ENCODE results near the gene KLHL26. TPM values are rescaled to one million over a fixed set of nuclear protein-coding genes. Genes with fewer than 3 reads are reported as not detected.
A peak's percentile ranks its signal among the peaks of the same experiment; 100 is the strongest.
"Not testable (repeated sequence)": the region's sequence is repeated elsewhere in the genome, so short reads cannot be mapped to it uniquely, and the experiment has no call there.

Gene KLHL26
- total RNA-seq, result 12.7 and 16.0 TPM in 2 replicates

- H3K9me3 Mint-ChIP-seq, result no peaks in the 10 kb centered on the region
- H3K4me1 Mint-ChIP-seq (ENCODE audit: low read depth), result peaks cover 22% of the 10 kb centered on the region
- peak within 1 kb of the TSS; percentile 61 for H3K27ac Mint-ChIP-seq
- H3K4me3 Mint-ChIP-seq, result peak within 1 kb of the TSS; percentile 80
- intact Hi-C loops (cut with micrococcal nuclease), result loop anchor here (1.0 to 5.0 kb wide), 16 partner anchors 46 to 683 kb away; partner anchors contain the start of genes BORCS8, COPE, CRTC1 and DDX49
- peaks cover 2% of the 10 kb centered on the region for H3K36me3 Mint-ChIP-seq (ENCODE audit: low read depth)
- peaks cover 5% of the 10 kb centered on the region for H3K27me3 Mint-ChIP-seq (ENCODE audit: insufficient read depth)
- no peak for DNase-seq (ENCODE audit: low spot score)
These were observed at the start of gene KLHL26 for GRCh38 chr19:18636969-18637629. TSS of gene KLHL26 (plus strand) at chr19:18637028. CDS start at chr19:18637055, 27 bp downstream.

- H3K36me3 Mint-ChIP-seq (ENCODE audit: low read depth), result peaks cover 18% of the 10 kb centered on the region
- no peaks in the 10 kb centered on the region for H3K9me3 Mint-ChIP-seq
- peak overlapping the region; percentile 90 for H3K4me3 Mint-ChIP-seq
- intact Hi-C loops (cut with micrococcal nuclease), result loop anchor here (5.0 kb wide), 3 partner anchors 95 to 245 kb away; partner anchors contain the start of genes CRTC1 and UPF1
- DNase-seq (ENCODE audit: low spot score), result no peak
- H3K27ac Mint-ChIP-seq, result peak overlapping the region; percentile 90
- H3K27me3 Mint-ChIP-seq (ENCODE audit: insufficient read depth), result no peaks in the 10 kb centered on the region
- H3K4me1 Mint-ChIP-seq (ENCODE audit: low read depth), result peaks cover 43% of the 10 kb centered on the region
These were observed 49.3 kb upstream of the KLHL26 start for GRCh38 chr19:18587561-18587960.

GRCh38 chr19:18587962-18588610 lies 48.7 kb upstream of the KLHL26 start:
- H3K9me3 Mint-ChIP-seq, result no peaks in the 10 kb centered on the region
- no peaks in the 10 kb centered on the region for H3K27me3 Mint-ChIP-seq (ENCODE audit: insufficient read depth)
- peaks cover 18% of the 10 kb centered on the region for H3K36me3 Mint-ChIP-seq (ENCODE audit: low read depth)
- peaks cover 43% of the 10 kb centered on the region for H3K4me1 Mint-ChIP-seq (ENCODE audit: low read depth)
- H3K4me3 Mint-ChIP-seq, result peak overlapping the region; percentile 90
- intact Hi-C loops (cut with micrococcal nuclease), result loop anchor here (1.0 to 5.0 kb wide), 7 partner anchors 17 to 331 kb away; partner anchors contain the start of genes COPE, CRTC1, DDX49 and ELL
- peak overlapping the region; percentile 90 for H3K27ac Mint-ChIP-seq
- no peak for DNase-seq (ENCODE audit: low spot score)

GRCh38 chr19:18588611-18589379 lies 48.0 kb upstream of the KLHL26 start, which contains the start of gene REX1BD:
TSS of gene REX1BD (plus strand) at chr19:18588798. CDS start at chr19:18588802, 4 bp downstream.
- H3K4me1 Mint-ChIP-seq (ENCODE audit: low read depth), result peaks cover 43% of the 10 kb centered on the region
- intact Hi-C loops (cut with micrococcal nuclease), result loop anchor here (1.0 to 5.0 kb wide), 9 partner anchors 17 to 331 kb away; partner anchors contain the start of genes COPE, CRTC1, DDX49 and ELL
- peak within 1 kb of the TSS; percentile 90 for H3K4me3 Mint-ChIP-seq
- H3K9me3 Mint-ChIP-seq, result no peaks in the 10 kb centered on the region
- peaks cover 18% of the 10 kb centered on the region for H3K36me3 Mint-ChIP-seq (ENCODE audit: low read depth)
- DNase-seq (ENCODE audit: low spot score), result peak; percentile 86
- no peaks in the 10 kb centered on the region for H3K27me3 Mint-ChIP-seq (ENCODE audit: insufficient read depth)
- peak within 1 kb of the TSS; percentile 91 for H3K27ac Mint-ChIP-seq

GRCh38 chr19:18589380-18590272 lies 47.2 kb upstream of the KLHL26 start:
- intact Hi-C loops (cut with micrococcal nuclease), result loop anchor here (1.0 to 5.0 kb wide), 6 partner anchors 45 to 258 kb away; partner anchors contain the start of genes CRTC1 and UPF1
- H3K9me3 Mint-ChIP-seq, result no peaks in the 10 kb centered on the region
- peaks cover 39% of the 10 kb centered on the region for H3K4me1 Mint-ChIP-seq (ENCODE audit: low read depth)
- DNase-seq (ENCODE audit: low spot score), result peak; percentile 67
- peaks cover 18% of the 10 kb centered on the region for H3K36me3 Mint-ChIP-seq (ENCODE audit: low read depth)
- H3K27me3 Mint-ChIP-seq (ENCODE audit: insufficient read depth), result peaks cover under 1% of the 10 kb centered on the region
- H3K27ac Mint-ChIP-seq, result peak overlapping the region; percentile 91
- H3K4me3 Mint-ChIP-seq, result peak overlapping the region; percentile 90

- DNase-seq (ENCODE audit: low spot score), result no peak
- Mint-ChIP-seq H3K4me3 (peak overlapping the region; percentile 90), H3K27me3 (ENCODE audit: insufficient read depth) (peaks cover 5% of the 10 kb centered on the region), H3K4me1 (ENCODE audit: low read depth) (peaks cover 35% of the 10 kb centered on the region), H3K36me3 (ENCODE audit: low read depth) (peaks cover 16% of the 10 kb centered on the region), H3K27ac (peak overlapping the region; percentile 91), H3K9me3 (no peaks in the 10 kb centered on the region)
- intact Hi-C loops (cut with micrococcal nuclease), result loop anchor here (5.0 kb wide), 1 partner anchor 257 kb away; no protein-coding TSS in a partner anchor
These were observed 46.3 kb upstream of the KLHL26 start for GRCh38 chr19:18590273-18591272.

- intact Hi-C loops (cut with micrococcal nuclease), result loop anchor here (5.0 kb wide), 1 partner anchor 255 kb away; no protein-coding TSS in a partner anchor
- Mint-ChIP-seq H3K4me1 (ENCODE audit: low read depth) (peaks cover 22% of the 10 kb centered on the region), H3K36me3 (ENCODE audit: low read depth) (peaks cover 16% of the 10 kb centered on the region), H3K27ac (no peak overlapping the region), H3K4me3 (peak overlapping the region; percentile 30), H3K27me3 (ENCODE audit: insufficient read depth) (peaks cover 12% of the 10 kb centered on the region), H3K9me3 (no peaks in the 10 kb centered on the region)
- no peak for DNase-seq (ENCODE audit: low spot score)
These were observed 45.0 kb upstream of the KLHL26 start for GRCh38 chr19:18591735-18592385.

GRCh38 chr19:18592732-18593131 lies 44.1 kb upstream of the KLHL26 start:
- H3K36me3 Mint-ChIP-seq (ENCODE audit: low read depth), result peaks cover 16% of the 10 kb centered on the region
- H3K27me3 Mint-ChIP-seq (ENCODE audit: insufficient read depth), result peaks cover 12% of the 10 kb centered on the region
- H3K27ac Mint-ChIP-seq; H3K9me3 Mint-ChIP-seq; H3K4me3 Mint-ChIP-seq; DNase-seq (ENCODE audit: low spot score): not testable (repeated sequence)
- peaks cover 19% of the 10 kb centered on the region for H3K4me1 Mint-ChIP-seq (ENCODE audit: low read depth)
- intact Hi-C loops (cut with micrococcal nuclease), result loop anchor here (5.0 kb wide), 1 partner anchor 255 kb away; no protein-coding TSS in a partner anchor

GRCh38 chr19:18593367-18594095 lies 43.3 kb upstream of the KLHL26 start:
- intact Hi-C loops (cut with micrococcal nuclease), result loop anchor here (5.0 kb wide), 1 partner anchor 254 kb away; no protein-coding TSS in a partner anchor
- H3K4me1 Mint-ChIP-seq (ENCODE audit: low read depth), result peaks cover 11% of the 10 kb centered on the region
- peak overlapping the region; percentile 30 for H3K4me3 Mint-ChIP-seq
- H3K27ac Mint-ChIP-seq, result peak overlapping the region; percentile 44
- peaks cover 12% of the 10 kb centered on the region for H3K27me3 Mint-ChIP-seq (ENCODE audit: insufficient read depth)
- H3K36me3 Mint-ChIP-seq (ENCODE audit: low read depth), result peaks cover 16% of the 10 kb centered on the region
- DNase-seq (ENCODE audit: low spot score), result no peak
- no peaks in the 10 kb centered on the region for H3K9me3 Mint-ChIP-seq
